ENCODE results near the gene CRTC1. TPM values are rescaled to one million over a fixed set of nuclear protein-coding genes. Genes with fewer than 3 reads are reported as not detected.
A peak's percentile ranks its signal among the peaks of the same experiment; 100 is the strongest.

CRTC1 gene
- total RNA-seq, 1 experiment from 2014 or later, result 12.3 TPM

DNA sequence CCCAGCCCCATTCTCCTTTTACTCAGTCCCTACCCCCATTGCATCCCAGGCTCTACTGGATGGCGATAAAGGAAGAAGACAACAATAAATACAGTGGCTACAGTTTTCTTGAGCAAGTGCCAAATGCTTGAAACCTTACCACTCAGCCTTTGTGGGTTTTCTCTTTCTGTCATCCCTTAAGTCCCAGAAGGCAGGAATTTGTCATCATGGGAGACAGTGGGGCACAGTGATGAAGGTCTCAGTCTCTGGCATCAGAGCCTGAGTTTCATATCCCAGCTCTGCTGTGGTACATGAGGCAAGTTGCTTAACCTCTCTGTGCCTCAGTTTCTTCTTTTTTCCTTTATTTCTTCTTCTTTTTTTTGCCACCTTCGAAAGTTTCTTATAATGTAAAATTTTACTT lies 112.8 kb downstream of the CRTC1 start (continued):
- TF ChIP-seq ARID4B (CRISPR knock-in tag; IDR thresholded peaks at IDR 0.05; ENCODE audit: borderline replicate concordance), result no peak
- TF ChIP-seq MXD4 (CRISPR knock-in tag; IDR thresholded peaks at IDR 0.05; ENCODE audit: borderline replicate concordance), result no peak
- TF ChIP-seq FOXJ3 (CRISPR knock-in tag; IDR thresholded peaks at IDR 0.05; ENCODE audit: borderline replicate concordance), result no peak
- TF ChIP-seq KAT7 (CRISPR knock-in tag; IDR thresholded peaks at IDR 0.05; ENCODE audit: borderline replicate concordance), result no peak

DNA sequence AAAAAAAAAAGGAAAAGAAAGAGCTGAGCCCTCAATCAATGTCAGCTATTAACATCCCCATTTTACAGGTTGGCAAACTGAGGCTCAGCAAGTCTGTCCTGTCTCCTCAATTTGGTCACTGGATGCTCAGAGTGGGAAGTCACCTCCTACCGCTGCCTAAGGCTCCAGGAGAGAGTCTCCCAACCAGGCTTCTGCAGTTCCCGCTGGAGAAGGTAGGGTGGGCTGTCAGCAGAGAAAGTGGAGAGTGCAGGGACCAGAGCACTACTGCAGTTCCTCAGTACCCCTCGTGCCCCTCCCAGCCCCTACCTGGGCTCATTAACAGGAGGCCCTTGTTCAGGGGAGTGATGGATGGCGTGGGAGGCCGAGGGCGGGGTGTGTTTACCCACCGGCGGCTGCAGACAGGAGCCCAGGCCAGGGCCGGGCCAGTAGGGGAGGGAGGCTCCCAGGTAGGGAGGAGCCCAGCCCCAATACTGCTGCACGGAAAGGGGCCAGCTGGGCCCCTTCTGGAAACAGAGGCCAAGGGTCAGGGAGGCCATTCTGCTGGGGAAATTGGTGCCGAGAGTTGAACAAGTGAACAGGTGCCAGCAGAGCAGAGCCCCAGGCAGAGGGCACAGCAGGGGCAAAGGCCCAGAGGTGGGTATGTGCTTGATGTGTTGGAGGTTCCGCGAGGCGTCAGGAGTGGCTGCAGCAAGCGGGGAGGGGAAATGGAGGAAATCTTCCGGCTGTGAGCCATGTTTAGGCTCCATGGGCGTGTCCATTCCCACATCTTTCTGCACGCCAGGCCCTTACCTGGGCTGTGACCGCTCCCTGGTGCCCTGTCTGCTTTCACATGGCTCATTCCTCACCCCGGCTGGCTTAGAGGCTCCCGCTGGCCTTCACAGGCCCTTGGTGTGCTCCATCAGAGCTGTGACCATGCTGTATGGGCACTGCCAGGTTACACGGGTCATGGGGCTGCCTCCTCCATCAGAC lies 115.2 kb downstream of the CRTC1 start:
- ATAC-seq, result peak; percentile 67
- Mint-ChIP-seq H3K27ac (no peak overlapping the region), H3K36me3 (no peaks in the 10 kb centered on the region), H3K27me3 (ENCODE audit: low read depth) (peaks cover 40% of the 10 kb centered on the region), H3K9me3 (no peaks in the 10 kb centered on the region), H3K4me1 (no peaks in the 10 kb centered on the region), H3K4me3 (no peak overlapping the region)
- no peak for DNase-seq (ENCODE audit: low spot score)
- CTCF ChIA-PET, result interaction anchor here (1.5 to 2.1 kb wide), 3 partner anchors 27 to 277 kb away, joined by 3 to 6 read pairs (median 4); partner anchors contain the start of gene ELL
- POLR2A ChIA-PET, result no interaction called here
- TF ChIP-seq MXD4 (CRISPR knock-in tag; IDR thresholded peaks at IDR 0.05; ENCODE audit: borderline replicate concordance) (no peak), CREM (CRISPR knock-in tag; IDR thresholded peaks at IDR 0.05) (no peak), ZNF219 (CRISPR knock-in tag; IDR thresholded peaks at IDR 0.05; ENCODE audit: borderline replicate concordance) (no peak), ZNF532 (CRISPR knock-in tag; IDR thresholded peaks at IDR 0.05; ENCODE audit: borderline replicate concordance) (no peak), MYBL2 (CRISPR knock-in tag; IDR thresholded peaks at IDR 0.05) (no peak), TEAD4 (CRISPR knock-in tag; IDR thresholded peaks at IDR 0.05) (no peak), FOXJ3 (CRISPR knock-in tag; IDR thresholded peaks at IDR 0.05; ENCODE audit: borderline replicate concordance) (no peak), AFF4 (CRISPR knock-in tag; IDR thresholded peaks at IDR 0.05; ENCODE audit: borderline replicate concordance) (no peak), JAZF1 (CRISPR knock-in tag; IDR thresholded peaks at IDR 0.05) (no peak), E2F4 (CRISPR knock-in tag; IDR thresholded peaks at IDR 0.05; ENCODE audit: borderline replicate concordance, low read depth) (no peak), ETV6 (CRISPR knock-in tag; IDR thresholded peaks at IDR 0.05) (no peak), RORB (CRISPR knock-in tag; IDR thresholded peaks at IDR 0.05) (no peak), SOX15 (CRISPR knock-in tag; IDR thresholded peaks at IDR 0.05) (no peak), CREB1 (CRISPR knock-in tag; IDR thresholded peaks at IDR 0.05) (no peak), ELF4 (CRISPR knock-in tag; IDR thresholded peaks at IDR 0.05; ENCODE audit: low read depth) (no peak)
- TF ChIP-seq, protein P1, sequence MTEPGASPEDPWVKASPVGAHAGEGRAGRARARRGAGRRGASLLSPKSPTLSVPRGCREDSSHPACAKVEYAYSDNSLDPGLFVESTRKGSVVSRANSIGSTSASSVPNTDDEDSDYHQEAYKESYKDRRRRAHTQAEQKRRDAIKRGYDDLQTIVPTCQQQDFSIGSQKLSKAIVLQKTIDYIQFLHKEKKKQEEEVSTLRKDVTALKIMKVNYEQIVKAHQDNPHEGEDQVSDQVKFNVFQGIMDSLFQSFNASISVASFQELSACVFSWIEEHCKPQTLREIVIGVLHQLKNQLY (CRISPR knock-in tag; IDR thresholded peaks at IDR 0.05), result no peak
